Stomach (tissue), 9 donors: Measurements from ENCODE around the gene CUX1. TPM values are rescaled to one million over a fixed set of nuclear protein-coding genes. Genes with fewer than 3 reads are reported as not detected.

Experiments
- DNase-seq, 2 donors: peaks; one replicate each; pipeline versions ENCODE4 v3.0.0 to v3.0.0-alpha.2; 2013 to 2019
- H3K27ac ChIP-seq, 5 donors: fragments of 200-600 bp in 4 of 5; sonication (generic) in 4 of 5; one replicate each; pipeline ENCODE4 v1.5.1; 2013 to 2019; ENCODE audit warnings: mild to moderate bottlenecking in 1 of 5, moderate library complexity in 1 of 5
- H3K27me3 ChIP-seq, 3 donors: fragments of 200-600 bp; sonication (generic); one replicate each; pipeline ENCODE4 v1.5.1; 2017 to 2019; ENCODE audit warnings: mixed run types in 1 of 3
- H3K36me3 ChIP-seq, 4 donors: fragments of 200-600 bp; sonication (generic); 1 replicate in 3 of 4; 2 replicates in 1 of 4; pipeline ENCODE4 v1.5.1; 2016 to 2019
- H3K4me1 ChIP-seq, 4 donors: fragments of 200-600 bp; sonication (generic); one replicate each; pipeline ENCODE4 v1.5.1; 2016 to 2019
- H3K4me3 ChIP-seq, 4 donors: fragments of 200-600 bp; sonication (generic) in 3 of 4; one replicate each; pipeline ENCODE4 v1.5.1; 2016 to 2019; ENCODE audit warnings: mild to moderate bottlenecking in 1 of 4
- H3K9me3 ChIP-seq, 4 donors: fragments of 200-600 bp; sonication (generic); one replicate each; pipeline ENCODE4 v1.5.1; 2016 to 2019
- CTCF ChIP-seq, 7 experiments: fragments of 450-650 bp in 4 of 7; fragments of 200-600 bp in 3 of 7; sonication (generic) in 3 of 7; IDR thresholded peaks; one replicate each; pipeline ENCODE4 v1.5.1; 2016 to 2019; ENCODE audit warnings: antibody characterized with exemption in 7 of 7, control low read depth in 2 of 7, mild to moderate bottlenecking in 1 of 7
- EP300 ChIP-seq: sonication (generic); formaldehyde crosslinking; IDR thresholded peaks from one replicate; pipeline ENCODE4 v1.6.1; 2017; ENCODE audit warnings: antibody characterized with exemption
- POLR2A ChIP-seq, 4 donors: fragments of 450-650 bp; IDR thresholded peaks; one replicate each; pipeline ENCODE4 v1.6.1; 2016; ENCODE audit warnings: antibody characterized with exemption in 4 of 4, control low read depth in 2 of 4, mild to moderate bottlenecking in 1 of 4, moderate library complexity in 1 of 4
- POLR2AphosphoS5 ChIP-seq, 3 donors: sonication (generic); formaldehyde crosslinking; IDR thresholded peaks; one replicate each; pipeline ENCODE4 v1.6.1; 2016; ENCODE audit warnings: antibody characterized with exemption in 3 of 3
- WGBS, 5 donors: extraction: QIAGEN DNeasy Blood & Tissue Kit in 3 of 5; methylation state at CpG; one replicate each; pipeline versions ENCODE4 v1.1.5 to v1.1.7; 2013 to 2018; 5-methylcytosine and 5-hydroxymethylcytosine counted together
- intact Hi-C: fragments of 100-400 bp; cut with DNase I; formaldehyde crosslinking; loops from one replicate; pipeline ENCODE4 v1.15.1; 2023; ENCODE audit warnings: low total_unique reads
- polyA plus RNA-seq, 3 donors: library from polyadenylated mRNA; stranded (reverse); fragments of 200-250 nt; gene quantifications; one replicate each; pipeline ENCODE4 v1.2.3, GENCODE V29; 2013
- total RNA-seq, 5 donors: library from RNA; depleted of rRNA; stranded (reverse); fragments of >200 nt; gene quantifications; one replicate each; pipeline versions ENCODE4 v1.1.0 to v1.2.3, GENCODE V29; 2014 to 2016
- donor health status: healthy with polysubstance abuse.
- donor health status: Bipolar disorder and iron deficiency.
- donor health status: healthy.

Gene CUX1
- total and polyA plus RNA-seq, 8 donors, result 24.7 to 201 (median 54.7) TPM

DNA sequence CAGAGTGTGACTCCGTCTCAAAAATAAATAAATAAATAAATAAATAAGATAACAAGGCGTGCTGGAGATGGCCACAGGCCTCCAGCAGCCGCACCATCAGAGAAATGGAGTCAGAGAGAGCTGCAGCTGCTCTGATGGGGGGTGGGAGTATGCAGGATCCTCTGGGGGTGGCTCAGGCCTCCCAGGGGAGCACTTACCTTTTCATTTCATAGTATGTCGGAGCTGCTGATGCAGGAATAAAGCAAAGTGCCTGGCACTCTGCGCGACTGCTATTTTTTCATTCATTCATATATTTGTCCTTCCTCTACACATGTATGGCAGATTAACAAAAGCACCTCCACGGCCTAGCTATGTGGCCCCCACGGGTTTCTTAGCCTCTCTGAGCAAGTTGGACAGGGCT is 175.9 kb downstream of the CUX1 start:
- Histone ChIP-seq H3K36me3 (peaks cover 0 to 4% (median under 1%) of the 10 kb centered on the region in 4 donors), H3K4me3 (no peak overlapping the region), H3K9me3 (no peaks in the 10 kb centered on the region), H3K27ac (no peak overlapping the region), H3K27me3 (no peaks in the 10 kb centered on the region), H3K4me1 (peaks cover 0 to 9% (median 0%) of the 10 kb centered on the region in 4 donors)
- TF ChIP-seq POLR2A (IDR thresholded peaks at IDR 0.05) (no peak), POLR2AphosphoS5 (IDR thresholded peaks at IDR 0.05) (no peak), CTCF (IDR thresholded peaks at IDR 0.05) (no peak), EP300 (no peak)
- intact Hi-C loops, result no loop called here
- no peak for DNase-seq
- WGBS, 5 donors, result 94 to 98% (median 96%) methylated on average over 8 of the region's 8 CpGs

- intact Hi-C loops, result no loop called here
These were observed 177.7 kb downstream of the CUX1 start for GRCh38 chr7:101995121-101995520.

GRCh38 chr7:101996131-101996691 is 178.8 kb downstream of the CUX1 start:
- DNase-seq, result no peak
- Histone ChIP-seq H3K9me3 (no peaks in the 10 kb centered on the region), H3K27ac (no peak overlapping the region), H3K4me1 (peaks cover 0 to 9% (median 0%) of the 10 kb centered on the region in 4 donors), H3K27me3 (no peaks in the 10 kb centered on the region), H3K36me3 (no peaks in the 10 kb centered on the region), H3K4me3 (no peak overlapping the region)
- WGBS, 5 donors, result 82 to 88% (median 85%) methylated on average over 10 of the region's 10 CpGs
- TF ChIP-seq CTCF (IDR thresholded peaks at IDR 0.05) (no peak), POLR2AphosphoS5 (IDR thresholded peaks at IDR 0.05) (no peak), POLR2A (IDR thresholded peaks at IDR 0.05) (no peak), EP300 (no peak)
- intact Hi-C loops, result no loop called here

More at GRCh38 chr7:101995121-101995520, 177.7 kb downstream of the CUX1 start:
- H3K9me3 ChIP-seq, result no peaks in the 10 kb centered on the region
- no peak for TF ChIP-seq CTCF (IDR thresholded peaks at IDR 0.05)
- TF ChIP-seq POLR2A (IDR thresholded peaks at IDR 0.05), result no peak
- no peak for TF ChIP-seq POLR2AphosphoS5 (IDR thresholded peaks at IDR 0.05)
- no peak for TF ChIP-seq EP300
- no peak overlapping the region for H3K4me3 ChIP-seq
- H3K27ac ChIP-seq, result no peak overlapping the region
- 89 to 93% (median 91%) methylated on average over 5 of the region's 5 CpGs for WGBS, 5 donors
- DNase-seq, result no peak
- H3K27me3 ChIP-seq, result no peaks in the 10 kb centered on the region
- H3K36me3 ChIP-seq, result no peaks in the 10 kb centered on the region
- peaks cover 0 to 9% (median 0%) of the 10 kb centered on the region in 4 donors for H3K4me1 ChIP-seq

DNA sequence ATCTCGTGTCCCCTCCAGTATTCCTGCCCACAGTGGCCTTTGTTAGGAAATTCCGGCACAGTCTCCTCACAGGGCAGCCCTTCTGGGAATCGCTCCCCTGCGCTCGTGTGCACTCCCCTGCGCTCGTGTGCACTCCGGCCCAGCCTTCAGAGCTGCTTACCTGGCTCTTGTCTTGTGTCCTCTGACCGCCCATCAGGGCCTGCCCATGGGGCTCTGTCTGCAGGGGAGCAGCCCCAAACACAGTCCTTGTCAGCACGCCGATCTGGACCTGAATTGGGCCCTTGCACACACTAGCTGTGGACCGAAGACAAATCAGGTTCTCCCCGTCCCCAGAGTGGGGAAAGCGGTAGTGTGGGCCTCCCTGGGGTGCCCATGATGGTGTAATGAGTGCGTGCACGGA is 179.4 kb downstream of the CUX1 start:
- WGBS, 5 donors, result 93 to 98% (median 96%) methylated on average over 16 of the region's 16 CpGs

More for the DNA sequence above, 179.4 kb downstream of the CUX1 start:
- Histone ChIP-seq H3K36me3 (no peaks in the 10 kb centered on the region), H3K27me3 (no peaks in the 10 kb centered on the region), H3K4me3 (no peak overlapping the region), H3K4me1 (peaks cover 0 to 6% (median 0%) of the 10 kb centered on the region in 4 donors), H3K27ac (no peak overlapping the region), H3K9me3 (no peaks in the 10 kb centered on the region)
- no peak for DNase-seq
- TF ChIP-seq POLR2A (IDR thresholded peaks at IDR 0.05) (no peak), CTCF (IDR thresholded peaks at IDR 0.05) (no peak), POLR2AphosphoS5 (IDR thresholded peaks at IDR 0.05) (no peak), EP300 (no peak)
- intact Hi-C loops, result no loop called here
